A673 (cell line): Measurements from ENCODE around the gene FOLR2. TPM values are rescaled to one million over a fixed set of nuclear protein-coding genes. Genes with fewer than 3 reads are reported as not detected.

Experiments used
- BruUV-seq: library from RNA; stranded (reverse); fragments of 400-500 nt; replicated peaks from 2 replicates; lab custom pipeline; 2021; lab: Mats Ljungman, UMichigan
- CTCF ChIA-PET: fragments of 300-600 bp; sonication (Branson Sonifier 250); formaldehyde crosslinking; loops from one replicate; lab custom pipeline; 2022; ENCODE audit warnings: antibody characterized with exemption; lab: Charles Lee
- POLR2A ChIA-PET: fragments of 300-600 bp; sonication (Branson Sonifier 250); formaldehyde crosslinking; loops from one replicate; lab custom pipeline; 2022; ENCODE audit warnings: antibody characterized with exemption; ENCODE audit not compliant: low non-redundant PET; lab: Charles Lee
- DNase-seq: peaks from one replicate; pipeline ENCODE4 v3.0.0-alpha.2; 2015; ENCODE audit warnings: low spot score
- H3K27ac ChIP-seq: fragments of 200-600 bp; sonication (generic); 2 replicates; pipeline ENCODE4 v1.5.1; 2016; ENCODE audit warnings: mixed run types, low read depth, mild to moderate bottlenecking, mixed read lengths, antibody characterized with exemption, low read length; ENCODE audit not compliant: poor library complexity, severe bottlenecking
- H3K27me3 ChIP-seq: fragments of 200-600 bp; sonication (generic); replicated peaks from 2 replicates; pipeline ENCODE4 v1.6.1; 2017; ENCODE audit warnings: mixed run types, low read depth, mild to moderate bottlenecking, mixed read lengths, antibody characterized with exemption, low read length; ENCODE audit not compliant: insufficient read depth, poor library complexity
- H3K36me3 ChIP-seq: fragments of 200-600 bp; sonication (generic); 2 replicates; pipeline ENCODE4 v1.6.1; 2016; ENCODE audit warnings: mixed run types, mild to moderate bottlenecking, mixed read lengths, antibody characterized with exemption, low read length; ENCODE audit not compliant: insufficient read depth, poor library complexity, severe bottlenecking
- H3K4me1 ChIP-seq: fragments of 200-600 bp; sonication (generic); 2 replicates; pipeline ENCODE4 v1.6.1; 2017; ENCODE audit warnings: mixed run types, mild to moderate bottlenecking, mixed read lengths, antibody characterized with exemption, low read length; ENCODE audit not compliant: insufficient read depth, poor library complexity, severe bottlenecking
- H3K4me3 ChIP-seq: fragments of 200-600 bp; sonication (generic); 2 replicates; pipeline ENCODE4 v1.5.1; 2016; ENCODE audit warnings: low read depth, mixed run types, mild to moderate bottlenecking, mixed read lengths, low read length; ENCODE audit not compliant: poor library complexity, severe bottlenecking
- H3K9me3 ChIP-seq: fragments of 200-600 bp; sonication (generic); 2 replicates; pipeline ENCODE4 v1.6.1; 2016; ENCODE audit warnings: mixed run types, low read depth, mild to moderate bottlenecking, mixed read lengths, antibody characterized with exemption, low read length; ENCODE audit not compliant: poor library complexity, severe bottlenecking
- CTCF ChIP-seq: fragments of 300-800, 200-600 bp; sonication (generic); conservative IDR thresholded peaks from 2 replicates; pipeline ENCODE4 v1.5.1; 2017; ENCODE audit warnings: low read depth, mild to moderate bottlenecking, antibody characterized with exemption, low read length, moderate library complexity, mixed read lengths
- EZH2 ChIP-seq: fragments of 200-600 bp; sonication (generic); IDR thresholded peaks from 2 replicates; pipeline ENCODE4 v1.6.1; 2017; ENCODE audit warnings: borderline replicate concordance, low read depth, mild to moderate bottlenecking, mixed read lengths, antibody characterized with exemption, low read length; ENCODE audit not compliant: poor library complexity, severe bottlenecking
- intact Hi-C: fragments of 100-400 bp; cut with micrococcal nuclease; formaldehyde crosslinking; loops from one replicate; pipeline ENCODE4 v1.10.0; 2022; ENCODE audit not compliant: unreplicated experiment
- total RNA-seq: library from RNA; stranded (reverse); gene quantifications from 2 replicates; pipeline ENCODE4 v1.2.3, GENCODE V29; 2021

Gene FOLR2
- total RNA-seq, 1 experiment from 2014 or later: not detected

DNA sequence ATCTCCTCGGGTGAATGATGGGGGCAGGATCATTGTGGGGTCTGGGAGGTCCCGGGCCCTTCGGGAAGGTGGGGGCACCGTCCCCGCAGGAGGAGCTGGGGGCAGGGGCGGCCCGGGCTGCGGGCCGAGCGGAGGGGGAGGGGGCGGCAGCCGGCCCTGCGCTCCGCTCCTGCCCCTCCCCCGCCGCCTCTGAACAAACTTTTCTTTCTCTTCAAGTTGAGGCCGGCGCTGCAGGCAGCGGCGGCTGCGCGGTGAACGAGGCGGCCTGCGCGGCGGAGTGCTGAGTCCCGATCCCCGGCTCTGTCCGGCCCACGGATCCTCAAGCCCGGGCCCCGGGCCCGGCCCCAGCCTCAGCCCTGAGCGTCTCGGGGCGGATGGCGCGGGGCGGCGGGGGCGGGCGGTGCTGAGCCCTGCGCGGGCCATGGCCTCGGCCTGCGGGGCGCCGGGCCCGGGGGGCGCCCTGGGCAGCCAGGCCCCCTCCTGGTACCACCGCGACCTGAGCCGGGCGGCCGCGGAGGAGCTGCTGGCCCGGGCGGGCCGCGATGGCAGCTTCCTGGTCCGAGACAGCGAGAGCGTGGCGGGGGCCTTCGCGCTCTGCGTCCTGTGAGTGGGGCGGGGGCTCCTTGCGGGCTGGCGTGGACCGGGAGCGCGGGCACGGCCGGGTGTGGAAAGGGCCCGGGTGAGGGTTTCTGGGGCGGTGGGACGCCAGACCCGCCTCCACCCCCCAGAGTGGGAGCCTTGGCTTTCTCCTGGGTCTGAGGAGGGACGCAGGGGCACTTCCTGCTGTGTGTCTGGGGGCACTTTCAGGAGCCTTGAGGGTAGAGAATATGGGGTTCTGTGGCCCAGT, 8.2 kb downstream of the FOLR2 start, which contains the start of gene INPPL1:
INPPL1 (plus strand) TSS at position 204 of the 847 bp plus-strand sequence; CDS start at position 422, 218 bp downstream.
- TF ChIP-seq EZH2 (no peak), CTCF (no peak)
- DNase-seq: peak; percentile 67
- Histone ChIP-seq H3K36me3 (peaks cover 18% of the 10 kb centered on the region), H3K27ac (peak within 1 kb of the TSS; percentile 78), H3K4me1 (peaks cover 10% of the 10 kb centered on the region), H3K27me3 (no peaks in the 10 kb centered on the region), H3K4me3 (peak within 1 kb of the TSS; percentile 79), H3K9me3 (no peaks in the 10 kb centered on the region)
- no TSS peak for BruUV-seq
- ChIA-PET POLR2A (no interaction called here), CTCF (interaction anchor here (0.6 kb wide), 1 partner anchor 35 kb away, joined by 5 read pairs; no protein-coding TSS in a partner anchor)
- intact Hi-C loops: loop anchor here (5.0 kb wide), 1 partner anchor 112 kb away; the partner anchor contains the start of gene ANAPC15

DNA sequence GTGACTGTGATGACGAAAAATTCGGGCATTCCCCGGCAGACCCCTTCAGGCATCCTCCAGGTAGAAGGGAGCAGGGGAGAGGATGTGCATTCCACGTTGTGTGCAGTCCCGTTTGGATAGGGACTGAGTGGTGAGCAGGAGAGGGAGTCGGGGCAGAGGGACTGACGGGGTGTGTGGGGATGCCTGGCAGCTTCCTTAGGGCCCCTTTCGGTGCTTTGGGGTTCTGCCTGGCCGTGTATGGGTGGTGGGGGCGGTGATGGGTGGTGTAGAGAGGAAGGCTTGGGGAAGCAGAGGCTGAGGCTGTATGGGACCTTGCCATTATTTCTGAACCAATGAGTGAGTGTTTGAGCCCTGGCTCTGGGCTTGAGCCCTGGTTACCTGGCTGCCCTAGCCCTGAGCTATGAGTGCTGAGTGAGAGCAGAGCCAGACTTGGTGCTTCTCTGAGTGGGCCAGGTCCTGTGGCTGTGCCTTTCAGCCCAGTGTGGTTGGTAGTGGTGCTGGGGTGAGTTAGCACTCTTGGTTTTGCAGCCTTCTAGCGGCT, 8.9 kb downstream of the FOLR2 start:
- Histone ChIP-seq H3K27me3 (no peaks in the 10 kb centered on the region), H3K9me3 (no peaks in the 10 kb centered on the region), H3K36me3 (peaks cover 24% of the 10 kb centered on the region), H3K4me1 (peaks cover 10% of the 10 kb centered on the region), H3K4me3 (peak overlapping the region; percentile 79), H3K27ac (peak overlapping the region; percentile 78)
- no peak for DNase-seq
- ChIA-PET POLR2A (no interaction called here), CTCF (no interaction called here)
- TF ChIP-seq CTCF (no peak), EZH2 (no peak)
- intact Hi-C loops: no loop called here
- BruUV-seq: no TSS peak

GRCh38 chr11:72226701-72227100, 10.1 kb downstream of the FOLR2 start:
- no peaks in the 10 kb centered on the region for H3K9me3 ChIP-seq
- no peaks in the 10 kb centered on the region for H3K27me3 ChIP-seq
- H3K27ac ChIP-seq: no peak overlapping the region
- TF ChIP-seq CTCF: no peak
- TF ChIP-seq EZH2: no peak
- ChIA-PET CTCF (no interaction called here), POLR2A (interaction anchor here (0.7 kb wide), 1 partner anchor 8 kb away, joined by 19 read pairs; no protein-coding TSS in a partner anchor)
- DNase-seq: no peak
- H3K36me3 ChIP-seq: peaks cover 36% of the 10 kb centered on the region
- H3K4me1 ChIP-seq: peaks cover 10% of the 10 kb centered on the region
- no TSS peak for BruUV-seq
- no peak overlapping the region for H3K4me3 ChIP-seq
- intact Hi-C loops: no loop called here
